Subcutaneous adipose tissue (tissue), 4 donors: Measurements from ENCODE around the gene ACTRT2. TPM values are rescaled to one million over a fixed set of nuclear protein-coding genes. Genes with fewer than 3 reads are reported as not detected.

Experiments used
- CTCF ChIP-seq: fragments of 450-650 bp; IDR thresholded peaks from one replicate; pipeline ENCODE4 v1.5.1; 2016; ENCODE audit warnings: low read depth, mild to moderate bottlenecking, control low read depth, antibody characterized with exemption, moderate library complexity
- total RNA-seq, 4 donors: library from RNA; depleted of rRNA; stranded (reverse); fragments of >200 nt; gene quantifications; one replicate each; pipeline ENCODE4 v1.1.0, GENCODE V29; 2016

The ACTRT2 gene
- total RNA-seq, 4 donors from 2014 or later: not detected

- TF ChIP-seq CTCF: no peak
Measured at GRCh38 chr1:3069491-3070308, 48.4 kb downstream of the ACTRT2 start.

GRCh38 chr1:3070309-3070643 is 49.0 kb downstream of the ACTRT2 start:
- TF ChIP-seq CTCF: no peak

- TF ChIP-seq CTCF: no peak
Measured at GRCh38 chr1:3070644-3071564, 49.6 kb downstream of the ACTRT2 start.

- no peak for TF ChIP-seq CTCF
Measured at GRCh38 chr1:3071565-3072390, 50.5 kb downstream of the ACTRT2 start.

Other genes starting within 250 kb of the ACTRT2 start
- gene TTC34, start 219.8 kb upstream of the ACTRT2 start, total RNA-seq: under 1 TPM; 0.17 to 0.75 (median 0.27) TPM
- 1 to 10 TPM in 3 of 4 donors, under 1 TPM in 1; 0.82 to 1.7 (median 1.1) TPM for gene PRDM16, start 47.7 kb downstream of the ACTRT2 start, total RNA-seq